Gastrocnemius medialis (tissue), 4 donors: ENCODE results near the gene BCR. TPM values are rescaled to one million over a fixed set of nuclear protein-coding genes. Genes with fewer than 3 reads are reported as not detected.

Source experiments
- ATAC-seq, 2 donors: fragments of 150-250 bp; one replicate each; pipeline ENCODE4 v1.9.1; 2016
- DNase-seq, 2 donors: peaks; one replicate each; pipeline ENCODE4 v3.0.0-alpha.2; 2019
- H3K27ac ChIP-seq, 4 donors: fragments of 200-600 bp; sonication (generic); 1 replicate in 1 of 4; 2 replicates in 3 of 4; pipeline ENCODE4 v1.5.1; 2016 to 2018; ENCODE audit warnings: mild to moderate bottlenecking in 2 of 4, moderate library complexity in 1 of 4
- H3K27me3 ChIP-seq, 3 donors: fragments of 200-600 bp; sonication (generic) in 2 of 3; 1 replicate in 1 of 3; 2 replicates in 2 of 3; pipeline versions ENCODE4 v1.5.1 to v1.6.0; 2016 to 2019; ENCODE audit warnings: mild to moderate bottlenecking in 1 of 3, moderate library complexity in 1 of 3
- H3K36me3 ChIP-seq, 2 donors: fragments of 200-600 bp; sonication (generic) in 1 of 2; one replicate each; pipeline ENCODE4 v1.5.1; 2017 to 2018
- H3K4me1 ChIP-seq, 2 donors: fragments of 200-600 bp; sonication (generic) in 1 of 2; one replicate each; pipeline ENCODE4 v1.5.1; 2016 to 2017; ENCODE audit warnings: mild to moderate bottlenecking in 2 of 2
- H3K4me3 ChIP-seq, 4 donors: fragments of 200-600 bp; sonication (generic) in 3 of 4; 1 replicate in 1 of 4; 2 replicates in 3 of 4; pipeline ENCODE4 v1.5.1; 2016 to 2019; ENCODE audit warnings: mild to moderate bottlenecking in 2 of 4
- H3K9me3 ChIP-seq, 3 donors: fragments of 200-600 bp; sonication (generic) in 2 of 3; 1 replicate in 1 of 3; 2 replicates in 2 of 3; pipeline ENCODE4 v1.5.1; 2016 to 2019
- POLR2A ChIP-seq, 2 donors: fragments of 450-650 bp; IDR thresholded peaks; one replicate each; pipeline ENCODE4 v1.6.1; 2017; ENCODE audit warnings: antibody characterized with exemption in 2 of 2, mild to moderate bottlenecking in 2 of 2, moderate library complexity in 2 of 2
- in situ Hi-C, 4 donors: fragments of 200-750 bp; cut with MboI; loops; one replicate each; pipeline versions ENCODE4 v1.15.0 to v1.8.0; 2017; ENCODE audit warnings: low sequenced_read_pairs in 4 of 4
- intact Hi-C: fragments of 100-400 bp; cut with DNase I; formaldehyde crosslinking; loops from one replicate; pipeline ENCODE4 v1.15.1; 2023; ENCODE audit warnings: low total_unique reads
- total RNA-seq, 4 donors: library from RNA; depleted of rRNA; stranded (reverse); fragments of >200 nt; gene quantifications; one replicate each; pipeline versions ENCODE4 v1.1.0 to v1.2.3, GENCODE V29; 2016
- TF ChIP-seq, protein P1 (sequence below), 5 experiments: fragments of 450-650 bp in 3 of 5; fragments of 200-600 bp in 2 of 5; sonication (generic) in 2 of 5; IDR thresholded peaks in 4 of 5; conservative IDR thresholded peaks in 1 of 5; 1 replicate in 4 of 5; 2 replicates in 1 of 5; pipeline ENCODE4 v1.5.1; 2016 to 2019; ENCODE audit warnings: antibody characterized with exemption in 5 of 5, mild to moderate bottlenecking in 3 of 5, moderate library complexity in 3 of 5

Gene BCR
- total RNA-seq, 4 donors from 2014 or later = 10.3 to 13.0 (median 12.4) TPM

DNA sequence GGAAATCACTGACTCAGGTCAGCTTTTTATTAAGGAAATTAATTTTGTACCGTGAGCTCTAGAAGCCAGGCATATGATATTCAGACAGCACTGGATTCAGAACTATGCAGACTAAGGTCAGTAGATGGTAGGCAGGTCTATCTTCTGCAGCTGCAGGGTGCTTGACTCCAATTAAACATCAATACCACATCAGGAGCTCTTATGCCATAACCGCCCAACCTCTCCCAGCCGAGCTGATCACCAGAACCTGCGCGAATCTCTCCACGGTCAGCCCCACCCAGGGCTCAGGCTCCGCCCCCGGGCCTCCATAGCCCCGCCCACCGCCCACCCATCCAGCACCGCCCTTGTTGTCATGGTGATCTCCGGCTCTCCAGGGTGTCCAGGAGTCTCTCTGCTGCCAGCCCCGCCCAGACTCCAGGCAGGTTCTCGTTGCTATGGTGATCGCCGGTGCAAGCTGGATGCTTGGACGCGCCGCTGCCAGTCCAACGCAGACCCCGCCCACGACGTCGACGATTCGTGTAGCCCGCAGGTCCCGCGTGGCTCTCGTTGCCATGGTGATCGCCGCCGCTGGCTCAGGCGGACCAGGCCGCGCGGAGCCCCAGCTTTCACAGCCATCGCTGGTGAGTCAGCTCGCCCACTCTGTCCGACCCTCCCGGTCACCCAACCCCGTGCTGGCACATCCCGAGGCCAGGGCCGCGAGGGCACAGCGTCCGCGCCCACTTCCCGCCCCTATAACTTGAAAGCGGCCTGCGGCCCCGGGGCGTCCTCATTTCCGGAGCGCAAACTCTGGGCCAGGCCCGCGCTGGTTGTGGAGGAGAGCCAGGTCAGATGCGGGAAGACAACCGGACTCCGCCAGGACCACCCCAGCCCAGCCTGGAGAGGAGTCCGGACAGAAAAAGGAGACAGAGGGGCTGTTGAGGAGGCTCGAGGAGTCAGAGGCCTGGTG is 35.1 kb upstream of the BCR start, which contains the start of gene RAB36:
TSS of gene RAB36 (plus strand) at position 546 of the 946 bp plus-strand sequence. CDS start 1,140 bp downstream, outside the sequence.
- peaks cover 8 to 15% (median 8%) of the 10 kb centered on the region in 3 donors for H3K27me3 ChIP-seq
- no peaks in the 10 kb centered on the region for H3K36me3 ChIP-seq
- TF ChIP-seq, protein P1, sequence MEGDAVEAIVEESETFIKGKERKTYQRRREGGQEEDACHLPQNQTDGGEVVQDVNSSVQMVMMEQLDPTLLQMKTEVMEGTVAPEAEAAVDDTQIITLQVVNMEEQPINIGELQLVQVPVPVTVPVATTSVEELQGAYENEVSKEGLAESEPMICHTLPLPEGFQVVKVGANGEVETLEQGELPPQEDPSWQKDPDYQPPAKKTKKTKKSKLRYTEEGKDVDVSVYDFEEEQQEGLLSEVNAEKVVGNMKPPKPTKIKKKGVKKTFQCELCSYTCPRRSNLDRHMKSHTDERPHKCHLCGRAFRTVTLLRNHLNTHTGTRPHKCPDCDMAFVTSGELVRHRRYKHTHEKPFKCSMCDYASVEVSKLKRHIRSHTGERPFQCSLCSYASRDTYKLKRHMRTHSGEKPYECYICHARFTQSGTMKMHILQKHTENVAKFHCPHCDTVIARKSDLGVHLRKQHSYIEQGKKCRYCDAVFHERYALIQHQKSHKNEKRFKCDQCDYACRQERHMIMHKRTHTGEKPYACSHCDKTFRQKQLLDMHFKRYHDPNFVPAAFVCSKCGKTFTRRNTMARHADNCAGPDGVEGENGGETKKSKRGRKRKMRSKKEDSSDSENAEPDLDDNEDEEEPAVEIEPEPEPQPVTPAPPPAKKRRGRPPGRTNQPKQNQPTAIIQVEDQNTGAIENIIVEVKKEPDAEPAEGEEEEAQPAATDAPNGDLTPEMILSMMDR (IDR thresholded peaks at IDR 0.05 in 4 of 5, conservative IDR thresholded peaks at IDR 0.05 in 1 of 5) = no peak
- no peak for TF ChIP-seq POLR2A (IDR thresholded peaks at IDR 0.05)
- peaks cover 8 to 10% of the 10 kb centered on the region in 2 donors for H3K4me1 ChIP-seq
- no peaks in the 10 kb centered on the region for H3K9me3 ChIP-seq
- intact Hi-C loops (no loop called here), in situ Hi-C loops (loop anchor here in 2 of 4 donors (25.0 kb wide), 2 partner anchors 308 to 683 kb away; no protein-coding TSS in a partner anchor)
- ATAC-seq = peak; percentile 55
- H3K4me3 ChIP-seq = peak within 1 kb of the TSS; percentile 22 to 48 (median 44)
- peak within 1 kb of the TSS in 3 of 4 donors; percentile 2 to 38 (median 16) for H3K27ac ChIP-seq
- DNase-seq = peak; percentile 74 to 78

DNA sequence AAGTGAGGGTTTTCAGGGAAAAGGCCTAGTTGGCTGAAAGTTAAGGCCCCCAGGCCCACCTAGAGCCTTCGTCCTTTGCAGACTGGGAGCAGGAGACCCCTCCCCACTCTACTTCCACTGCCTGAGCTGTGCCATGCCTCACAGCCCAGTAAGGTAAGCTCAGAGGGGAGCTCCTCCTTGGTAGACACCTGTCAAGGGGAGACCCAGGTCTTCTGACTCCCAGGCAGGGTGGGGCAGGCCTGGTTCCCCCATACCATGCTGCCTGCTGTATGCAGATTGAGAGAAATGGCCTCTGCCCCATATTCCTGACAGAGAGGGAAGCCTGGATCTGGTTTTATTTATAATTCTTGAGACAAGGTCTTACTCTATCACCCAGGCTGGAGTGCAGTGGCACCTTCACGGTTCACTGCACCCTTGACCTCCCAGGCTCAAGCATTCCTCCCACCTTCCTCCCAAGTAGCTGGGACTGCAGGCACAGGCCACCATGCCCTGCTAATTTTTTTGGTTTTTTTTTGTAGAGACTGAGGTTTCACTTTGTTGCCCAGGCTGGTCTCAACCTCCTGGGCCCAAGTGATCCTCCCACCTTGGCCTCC is 34.3 kb upstream of the BCR start:
- intact Hi-C loops (no loop called here), in situ Hi-C loops (loop anchor here in 2 of 4 donors (25.0 kb wide), 2 partner anchors 309 to 684 kb away; no protein-coding TSS in a partner anchor)
- DNase-seq = no peak
- TF ChIP-seq POLR2A (IDR thresholded peaks at IDR 0.05) = no peak
- TF ChIP-seq, protein P1 (IDR thresholded peaks at IDR 0.05 in 4 of 5, conservative IDR thresholded peaks at IDR 0.05 in 1 of 5) = no peak
- Histone ChIP-seq H3K27ac (peak overlapping the region in 3 of 4 donors; percentile 2 to 38 (median 16)), H3K36me3 (no peaks in the 10 kb centered on the region), H3K4me3 (peak overlapping the region in 3 of 4 donors; percentile 41 to 48 (median 48)), H3K27me3 (peaks cover 8 to 15% (median 8%) of the 10 kb centered on the region in 3 donors), H3K9me3 (no peaks in the 10 kb centered on the region), H3K4me1 (peaks cover 8 to 10% of the 10 kb centered on the region in 2 donors)
- no peak for ATAC-seq

DNA sequence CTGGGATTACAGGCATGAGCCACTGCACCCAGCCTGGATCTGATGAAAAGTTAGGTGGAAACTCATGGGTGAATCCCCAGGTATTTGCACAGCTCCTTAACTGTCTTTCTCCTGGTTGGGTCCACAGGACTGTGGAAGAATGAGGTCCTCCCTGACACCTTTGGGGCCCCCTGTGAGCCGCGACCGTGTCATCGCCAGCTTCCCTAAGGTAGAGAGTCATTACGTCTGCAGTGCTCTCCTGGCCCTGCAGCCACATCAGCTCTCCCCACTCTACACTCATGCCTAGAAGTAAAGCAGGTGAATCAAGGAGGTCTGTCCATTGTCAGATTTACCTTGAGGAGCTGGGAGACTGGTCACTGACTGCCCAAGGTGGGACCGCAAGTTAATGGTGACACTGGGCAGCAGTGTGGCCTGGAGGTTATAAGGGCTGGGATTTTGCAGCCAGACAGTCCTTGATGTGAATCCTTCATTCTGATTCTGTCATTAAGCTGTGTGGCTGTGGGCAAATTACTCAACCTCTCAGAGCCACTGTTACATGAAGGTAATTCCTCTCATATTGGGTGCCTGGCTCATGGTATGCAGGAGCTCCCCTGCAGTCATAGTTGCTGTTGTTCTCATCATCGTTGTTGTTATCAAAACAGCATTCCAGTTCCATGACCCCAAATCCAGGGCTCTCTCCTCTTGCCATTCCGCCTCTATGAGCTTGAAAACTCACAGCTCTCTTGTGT is 33.7 kb upstream of the BCR start:
- in situ Hi-C loops = loop anchor here in 2 of 4 donors (25.0 kb wide), 2 partner anchors 309 to 684 kb away; no protein-coding TSS in a partner anchor
- no peak overlapping the region for H3K4me3 ChIP-seq
- peaks cover 8 to 15% (median 8%) of the 10 kb centered on the region in 3 donors for H3K27me3 ChIP-seq
- DNase-seq (no peak), ATAC-seq (no peak)
- no peak overlapping the region for H3K27ac ChIP-seq
- intact Hi-C loops = no loop called here
- H3K9me3 ChIP-seq = no peaks in the 10 kb centered on the region
- H3K36me3 ChIP-seq = no peaks in the 10 kb centered on the region
- no peak for TF ChIP-seq POLR2A (IDR thresholded peaks at IDR 0.05)
- TF ChIP-seq, protein P1 (IDR thresholded peaks at IDR 0.05 in 4 of 5, conservative IDR thresholded peaks at IDR 0.05 in 1 of 5) = no peak
- peaks cover 6 to 10% of the 10 kb centered on the region in 2 donors for H3K4me1 ChIP-seq
